Stimulated activated naive CD8-positive, alpha-beta T cell treated with anti-CD3 and anti-CD28 coated beads, Interleukin-15, amount 100 ng/mL, for 72 hours (primary cell): ENCODE measurements around the gene RBPJ.
"Not testable (repeated sequence)": the region's sequence is repeated elsewhere in the genome, so short reads cannot be mapped to it uniquely, and the experiment has no call there.

Experiments used
- ATAC-seq: fragments of 150-1000 bp; cut with Tn5 transposase; 2 replicates; pipeline ENCODE4 v1.10.0; 2021; ENCODE audit warnings: mild to moderate bottlenecking, moderate library complexity
- DNase-seq, 2 donors: peaks; one replicate each; pipeline ENCODE4 v3.0.0; 2021 to 2022
- H3K27ac Mint-ChIP-seq, 2 donors: one replicate each; pipeline ENCODE4 v1.8.0; 2022; ENCODE audit warnings: mild to moderate bottlenecking in 2 of 2, mixed read lengths in 2 of 2, moderate library complexity in 2 of 2
- H3K27me3 Mint-ChIP-seq: one replicate; pipeline ENCODE4 v1.8.0; 2022; ENCODE audit warnings: mixed read lengths
- H3K4me1 Mint-ChIP-seq: one replicate; pipeline ENCODE4 v1.8.0; 2022; ENCODE audit warnings: mild to moderate bottlenecking, mixed read lengths
- H3K4me3 Mint-ChIP-seq, 2 donors: one replicate each; pipeline ENCODE4 v1.8.0; 2022; ENCODE audit warnings: mild to moderate bottlenecking in 2 of 2, mixed read lengths in 2 of 2, moderate library complexity in 1 of 2
- H3K9me3 Mint-ChIP-seq, 2 donors: one replicate each; pipeline ENCODE4 v1.8.0; 2022; ENCODE audit warnings: mixed read lengths in 2 of 2

Gene RBPJ

DNA sequence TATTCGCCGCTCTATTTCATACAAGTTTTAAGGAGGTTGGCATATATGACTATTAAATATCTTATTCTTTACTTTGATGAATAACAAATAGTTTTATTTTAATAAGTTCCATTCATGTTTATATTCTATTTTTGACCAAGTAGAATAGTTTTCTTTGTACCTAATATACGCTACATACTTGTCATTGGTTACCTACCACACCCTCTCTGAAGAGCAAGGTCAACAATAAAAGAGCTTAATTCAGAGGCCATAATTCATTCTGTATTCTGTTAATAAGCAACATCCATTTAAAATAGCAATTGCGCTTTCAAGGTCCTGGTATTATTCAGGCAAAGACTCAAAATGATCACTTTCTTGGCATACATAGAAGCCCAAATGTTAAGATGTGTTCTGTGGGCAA, 24.3 kb upstream of the RBPJ start:
- peaks cover 13% of the 10 kb centered on the region for H3K27me3 Mint-ChIP-seq
- H3K4me1 Mint-ChIP-seq, result peaks cover 20% of the 10 kb centered on the region
- no peak overlapping the region for H3K27ac Mint-ChIP-seq
- H3K9me3 Mint-ChIP-seq, result no peaks in the 10 kb centered on the region
- DNase-seq, result no peak
- no peak overlapping the region for H3K4me3 Mint-ChIP-seq
- no peak for ATAC-seq

DNA sequence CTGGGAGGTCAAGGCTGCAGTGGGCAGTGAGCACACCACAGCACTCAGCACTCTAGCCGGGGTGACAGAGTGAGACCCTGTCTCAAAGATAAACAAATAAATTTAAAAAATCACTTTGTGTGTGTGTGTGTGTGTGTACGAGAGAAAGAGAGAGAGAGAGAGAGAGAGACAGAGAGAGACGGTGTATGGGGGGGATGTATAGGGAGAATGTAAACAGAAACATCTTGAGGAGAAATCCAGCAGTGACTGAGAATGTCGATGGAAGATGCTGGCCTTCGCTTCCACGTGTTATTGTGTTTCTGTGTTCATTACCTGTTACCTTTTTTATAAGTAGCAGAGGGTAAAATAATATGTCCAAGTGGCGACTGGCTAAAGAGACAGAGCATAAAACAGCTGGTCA, 23.6 kb upstream of the RBPJ start:
- peaks cover 20% of the 10 kb centered on the region for H3K4me1 Mint-ChIP-seq
- ATAC-seq, result no peak
- H3K9me3 Mint-ChIP-seq, result no peaks in the 10 kb centered on the region
- no peak overlapping the region for H3K4me3 Mint-ChIP-seq
- no peak for DNase-seq
- H3K27me3 Mint-ChIP-seq, result peaks cover 13% of the 10 kb centered on the region
- H3K27ac Mint-ChIP-seq, result peak overlapping the region in 1 of 2 donors; percentile 19

DNA sequence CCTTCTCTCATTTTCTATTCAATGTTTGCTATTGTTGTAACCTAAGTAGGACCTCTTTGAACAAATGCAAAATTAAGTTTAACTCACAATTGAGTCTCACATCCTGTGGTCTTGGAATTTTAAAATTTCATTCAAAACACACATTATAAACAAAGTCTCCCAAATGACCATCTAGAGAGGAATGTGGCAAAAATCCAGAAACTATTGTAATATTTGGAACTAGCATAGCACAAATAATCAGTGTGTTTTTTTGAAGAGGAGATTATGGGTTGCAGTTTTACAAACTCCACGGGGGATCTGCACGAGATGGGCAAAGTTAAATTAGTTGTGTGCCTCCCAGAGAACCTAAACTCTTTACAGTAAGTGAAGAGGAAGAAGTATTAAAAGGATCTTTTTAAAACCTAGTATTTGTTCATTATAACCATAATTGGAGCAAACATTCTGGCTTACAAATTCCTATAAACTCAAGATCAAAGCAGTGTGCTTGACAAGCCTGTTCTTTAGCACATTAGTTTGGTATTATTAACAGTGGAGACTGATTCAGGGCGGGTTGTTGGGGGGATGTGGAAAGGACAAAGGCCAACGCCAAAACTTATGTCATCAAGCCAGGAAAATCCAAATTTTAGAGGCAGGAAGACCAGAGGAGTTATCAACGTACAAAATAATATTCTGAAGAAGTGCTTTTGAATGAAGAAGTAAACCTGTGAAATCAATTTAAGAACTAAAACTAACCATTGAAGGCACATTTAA, 22.4 kb upstream of the RBPJ start:
- ATAC-seq (no peak), DNase-seq (no peak)
- Mint-ChIP-seq H3K9me3 (no peaks in the 10 kb centered on the region), H3K27ac (no peak overlapping the region), H3K4me3 (peak overlapping the region in 1 of 2 donors; percentile 18), H3K4me1 (peaks cover 20% of the 10 kb centered on the region), H3K27me3 (peaks cover 13% of the 10 kb centered on the region)

DNA sequence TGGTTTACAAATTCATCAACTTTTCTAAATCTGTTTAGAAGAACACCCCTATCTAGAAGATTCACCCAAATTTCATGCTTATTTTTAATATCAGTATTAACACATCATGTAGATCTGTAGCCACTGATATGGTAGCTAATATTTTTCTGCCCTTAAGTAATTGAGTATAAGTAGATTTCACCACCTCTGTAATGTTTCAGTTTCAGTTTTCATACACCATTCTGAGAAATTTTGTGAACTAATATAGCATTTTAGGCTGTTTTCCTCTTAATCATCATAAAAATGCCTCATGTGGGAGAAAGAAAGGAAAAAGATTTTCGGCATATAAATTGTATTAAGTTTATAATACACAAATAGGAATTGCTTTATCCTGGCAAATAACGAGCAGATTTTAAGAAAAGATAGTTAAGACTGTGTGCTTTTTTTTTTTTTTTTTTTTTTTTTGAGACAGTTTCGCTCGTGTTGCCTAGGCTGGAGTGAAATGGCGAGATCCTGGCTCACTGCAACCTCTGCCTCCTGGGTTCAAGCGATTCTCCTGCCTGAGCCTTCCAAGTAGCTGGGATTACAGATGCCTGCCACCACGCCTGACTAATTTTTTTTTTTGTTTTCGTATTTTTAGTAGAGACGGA, 21.4 kb upstream of the RBPJ start:
- H3K27me3 Mint-ChIP-seq, result peaks cover 8% of the 10 kb centered on the region
- peaks cover 20% of the 10 kb centered on the region for H3K4me1 Mint-ChIP-seq
- H3K27ac Mint-ChIP-seq, result peak overlapping the region in 1 of 2 donors; percentile 60
- peak overlapping the region; percentile 14 to 69 for H3K4me3 Mint-ChIP-seq
- ATAC-seq (peak; percentile 43), DNase-seq (no peak)
- no peaks in the 10 kb centered on the region for H3K9me3 Mint-ChIP-seq

DNA sequence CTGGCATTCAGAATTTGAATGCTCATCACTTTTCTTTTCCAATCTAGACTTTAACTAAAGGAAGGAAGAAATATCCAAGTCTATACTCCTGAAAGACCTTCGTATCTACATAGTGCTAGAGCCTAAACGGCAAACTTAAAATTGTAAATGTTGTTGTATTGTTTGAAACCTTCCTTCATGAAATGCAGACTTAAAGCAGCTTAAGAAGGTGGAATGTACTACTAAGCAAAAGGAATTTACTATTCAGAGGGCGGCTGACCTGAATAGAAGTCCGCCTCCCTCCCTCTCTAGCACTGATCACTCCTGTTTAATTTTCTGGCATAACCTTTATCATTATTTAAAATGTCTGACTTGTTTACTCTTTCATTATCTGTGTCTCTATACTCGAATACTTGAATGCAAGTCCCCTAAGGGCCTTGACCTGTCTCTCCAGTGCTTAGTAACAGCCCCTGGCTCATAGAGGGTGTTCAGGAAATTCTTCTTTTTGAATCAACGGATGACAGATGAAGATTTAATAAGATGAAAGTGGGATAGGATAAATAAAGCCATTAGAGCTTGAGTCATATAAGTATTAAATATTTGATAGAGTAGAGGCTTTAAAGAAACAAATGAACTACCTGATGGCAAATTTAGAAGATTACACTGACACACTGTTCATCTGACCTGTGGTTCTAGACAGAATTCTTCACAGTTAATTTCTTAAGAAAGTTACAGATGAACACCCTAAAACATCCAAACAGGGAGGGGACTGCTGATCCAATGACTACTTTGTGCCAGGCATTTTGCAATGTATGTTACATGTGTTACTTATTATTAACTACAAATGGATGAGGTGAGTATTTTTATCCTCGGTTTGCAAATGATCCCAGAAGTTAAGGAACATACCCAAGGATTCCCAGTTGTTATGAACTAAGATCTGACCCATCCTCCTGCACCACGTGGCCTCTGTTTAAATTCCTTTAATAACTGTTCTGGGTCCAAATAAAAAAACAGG, 20.2 kb upstream of the RBPJ start:
- peaks cover 25% of the 10 kb centered on the region for H3K4me1 Mint-ChIP-seq
- no peaks in the 10 kb centered on the region for H3K9me3 Mint-ChIP-seq
- no peak overlapping the region for H3K27ac Mint-ChIP-seq
- DNase-seq (no peak), ATAC-seq (no peak)
- no peaks in the 10 kb centered on the region for H3K27me3 Mint-ChIP-seq
- H3K4me3 Mint-ChIP-seq, result no peak overlapping the region

DNA sequence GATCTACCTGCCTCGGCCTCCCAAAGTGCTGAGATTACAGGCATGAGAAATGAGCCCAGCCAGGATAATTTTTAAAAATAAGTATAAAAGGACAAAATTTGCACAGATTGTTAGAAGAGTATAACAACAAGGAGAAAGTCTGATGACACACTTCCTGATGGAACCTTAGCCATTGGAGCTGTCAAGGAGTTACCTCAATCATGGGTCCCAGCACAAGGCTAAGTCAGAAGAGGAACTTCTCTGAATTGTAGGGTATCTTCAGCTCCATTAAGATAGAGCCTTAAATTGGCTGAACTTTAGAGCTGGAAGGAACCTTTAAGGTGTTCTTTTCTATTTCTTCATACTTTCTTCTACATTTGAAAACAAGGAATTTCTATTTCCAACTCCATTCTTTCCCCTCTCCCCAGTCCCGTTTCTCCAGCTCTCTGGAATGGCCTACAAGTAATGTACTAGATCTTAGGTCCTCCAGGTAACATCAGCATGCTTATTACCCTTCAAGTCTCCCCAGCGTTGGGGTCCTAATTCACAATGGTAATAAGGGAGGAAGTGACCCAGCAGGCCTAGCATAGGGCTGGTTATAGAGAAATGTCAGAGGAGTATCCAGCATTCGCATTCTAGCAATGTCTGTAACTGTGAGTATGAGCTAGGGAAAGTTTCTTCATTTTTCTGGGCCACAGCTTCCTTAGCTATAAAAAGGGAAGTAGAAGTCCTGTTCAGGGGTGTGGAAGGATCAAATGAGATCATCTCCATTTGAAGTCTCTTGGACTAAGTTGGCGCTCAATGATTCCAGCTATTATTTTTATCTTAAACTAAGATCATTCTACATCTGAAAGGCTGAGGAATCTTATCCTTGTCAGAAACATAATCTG, 18.5 kb upstream of the RBPJ start:
- DNase-seq, result no peak
- no peak overlapping the region for H3K27ac Mint-ChIP-seq

DNA sequence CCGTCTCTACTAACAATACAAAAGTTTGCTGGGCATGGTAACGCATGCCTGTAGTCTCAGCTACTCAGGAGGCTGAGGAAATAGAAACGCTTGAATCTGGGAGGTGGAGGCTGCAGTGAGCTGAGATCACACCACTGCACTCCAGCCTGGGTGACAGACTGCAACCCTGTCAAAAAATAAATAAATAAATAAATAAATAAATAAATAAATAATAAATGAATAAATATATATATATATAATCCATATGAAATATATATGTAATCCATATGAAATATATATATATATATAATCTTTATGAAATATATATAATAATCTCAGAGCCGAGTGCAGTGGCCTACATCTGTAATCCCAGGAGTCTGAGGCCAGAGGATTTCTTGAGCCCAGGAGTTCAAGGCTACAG, 17.8 kb upstream of the RBPJ start:
- peaks cover 30% of the 10 kb centered on the region for H3K4me1 Mint-ChIP-seq
- H3K27ac Mint-ChIP-seq, result no peak overlapping the region
- no peak overlapping the region for H3K4me3 Mint-ChIP-seq
- ATAC-seq (no peak), DNase-seq (no peak)
- H3K27me3 Mint-ChIP-seq, result no peaks in the 10 kb centered on the region
- no peaks in the 10 kb centered on the region for H3K9me3 Mint-ChIP-seq

More for the DNA sequence above, 18.5 kb upstream of the RBPJ start:
- no peak overlapping the region for H3K4me3 Mint-ChIP-seq
- no peaks in the 10 kb centered on the region for H3K27me3 Mint-ChIP-seq
- H3K4me1 Mint-ChIP-seq, result peaks cover 26% of the 10 kb centered on the region
- ATAC-seq, result no peak
- H3K9me3 Mint-ChIP-seq, result no peaks in the 10 kb centered on the region

DNA sequence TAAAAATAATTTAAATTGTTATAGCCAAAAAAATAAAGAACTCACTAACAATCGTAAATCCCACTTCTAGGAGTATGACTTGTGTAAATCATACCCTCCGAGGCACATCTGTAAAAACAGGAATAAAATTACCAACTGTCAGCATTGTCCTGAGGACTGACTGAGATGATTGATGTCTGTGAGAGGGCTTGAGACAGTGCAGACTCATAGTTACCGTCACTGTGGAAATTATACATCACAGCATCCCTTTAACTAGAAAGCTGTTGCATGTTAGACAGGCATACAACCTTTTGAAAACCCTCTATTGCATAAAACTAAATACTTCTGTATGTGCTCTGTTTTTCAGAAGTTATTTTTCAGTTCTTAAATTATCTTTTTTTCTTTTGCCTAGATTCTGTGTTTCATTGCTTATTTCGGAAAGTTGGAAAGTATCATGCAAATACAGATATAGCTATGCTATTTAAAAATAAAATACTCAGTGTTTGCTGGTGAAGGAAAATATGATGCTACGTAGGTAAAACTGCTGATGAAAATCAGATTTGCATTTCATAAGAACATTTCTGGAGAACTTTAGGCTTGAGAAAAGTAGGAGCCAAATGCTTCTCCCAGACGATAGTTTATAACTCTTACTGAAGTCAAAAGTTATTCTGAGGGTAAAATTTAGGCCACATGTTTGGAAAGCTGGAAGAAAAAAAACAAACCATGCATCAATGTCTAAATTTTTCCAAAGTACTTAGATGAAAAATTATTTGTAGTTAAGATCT, 13.6 kb upstream of the RBPJ start:
- H3K27ac Mint-ChIP-seq, result no peak overlapping the region
- no peaks in the 10 kb centered on the region for H3K9me3 Mint-ChIP-seq
- H3K4me1 Mint-ChIP-seq, result peaks cover 18% of the 10 kb centered on the region
- DNase-seq (no peak), ATAC-seq (peak; percentile 64)
- no peak overlapping the region for H3K4me3 Mint-ChIP-seq
- H3K27me3 Mint-ChIP-seq, result no peaks in the 10 kb centered on the region

DNA sequence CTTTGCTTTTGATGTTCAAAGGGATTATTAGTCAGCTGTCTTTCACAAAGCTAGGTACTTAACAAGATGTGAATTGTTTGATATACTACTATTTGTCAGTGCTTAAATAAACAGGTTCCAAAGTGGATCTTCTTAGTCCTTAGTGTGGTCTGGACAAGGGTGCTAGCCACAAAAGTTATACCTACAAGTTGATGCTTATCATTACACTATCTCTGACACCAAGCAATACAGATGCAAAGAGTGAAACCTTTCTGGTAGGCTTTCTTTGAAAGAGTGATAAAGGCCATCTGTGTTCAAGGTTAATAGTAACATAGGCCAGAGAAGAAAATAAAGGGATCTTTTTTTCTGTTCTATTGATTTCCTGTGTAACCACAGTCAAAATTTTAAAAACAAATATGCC, 12.2 kb upstream of the RBPJ start:
- DNase-seq, result no peak
- peak; percentile 65 for ATAC-seq
- Mint-ChIP-seq H3K27me3 (no peaks in the 10 kb centered on the region), H3K4me3 (no peak overlapping the region), H3K4me1 (peaks cover 28% of the 10 kb centered on the region), H3K9me3 (no peaks in the 10 kb centered on the region), H3K27ac (no peak overlapping the region)

DNA sequence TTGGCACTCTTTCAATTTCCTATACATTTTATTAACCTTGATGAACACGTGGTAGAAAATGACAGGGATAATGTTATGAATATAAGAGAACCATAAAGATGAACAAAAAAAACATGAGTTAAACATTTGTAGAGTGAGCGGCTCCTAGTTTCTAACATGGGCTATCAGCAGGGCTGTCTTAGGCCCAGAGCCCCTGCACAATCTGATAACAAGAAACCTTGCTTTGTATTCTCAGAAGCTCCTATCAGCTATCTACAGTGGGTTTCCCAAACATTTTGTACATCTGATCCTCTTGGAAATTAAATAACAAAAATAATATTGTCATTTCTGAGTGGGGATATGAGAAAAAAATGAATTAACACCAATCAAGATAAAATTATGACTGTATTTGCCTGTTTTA, 10.6 kb upstream of the RBPJ start:
- H3K27me3 Mint-ChIP-seq, result no peaks in the 10 kb centered on the region
- H3K9me3 Mint-ChIP-seq, result peaks cover 3 to 12% of the 10 kb centered on the region in 2 donors
- no peak overlapping the region for H3K4me3 Mint-ChIP-seq
- peaks cover 23% of the 10 kb centered on the region for H3K4me1 Mint-ChIP-seq
- peak overlapping the region in 1 of 2 donors; percentile 26 for H3K27ac Mint-ChIP-seq
- no peak for ATAC-seq
- DNase-seq, result no peak

DNA sequence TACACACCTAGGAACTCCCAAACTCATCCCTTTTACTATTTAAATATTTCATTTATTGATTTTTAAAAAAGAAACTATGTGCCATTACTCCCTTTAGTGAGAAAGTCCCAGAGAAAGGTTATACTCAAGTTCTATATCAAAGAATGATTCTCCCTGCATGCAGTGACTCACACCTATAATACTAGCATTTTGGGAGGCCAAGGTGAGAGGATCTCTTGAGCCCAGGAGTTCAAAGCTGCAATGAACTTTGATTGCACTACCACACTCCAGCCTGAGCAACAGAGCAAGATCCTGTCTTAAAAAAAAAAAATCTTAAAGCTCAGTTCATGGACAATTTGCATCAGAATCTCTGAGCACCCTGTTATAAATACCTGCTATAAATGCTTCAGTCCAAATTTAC, 9.2 kb upstream of the RBPJ start:
- DNase-seq (no peak), ATAC-seq (no peak)
- Mint-ChIP-seq H3K27me3 (no peaks in the 10 kb centered on the region), H3K4me3 (peak overlapping the region in 1 of 2 donors; percentile 26), H3K9me3 (peaks cover 5 to 18% of the 10 kb centered on the region in 2 donors), H3K27ac (peak overlapping the region in 1 of 2 donors; percentile 19), H3K4me1 (peaks cover 23% of the 10 kb centered on the region)

DNA sequence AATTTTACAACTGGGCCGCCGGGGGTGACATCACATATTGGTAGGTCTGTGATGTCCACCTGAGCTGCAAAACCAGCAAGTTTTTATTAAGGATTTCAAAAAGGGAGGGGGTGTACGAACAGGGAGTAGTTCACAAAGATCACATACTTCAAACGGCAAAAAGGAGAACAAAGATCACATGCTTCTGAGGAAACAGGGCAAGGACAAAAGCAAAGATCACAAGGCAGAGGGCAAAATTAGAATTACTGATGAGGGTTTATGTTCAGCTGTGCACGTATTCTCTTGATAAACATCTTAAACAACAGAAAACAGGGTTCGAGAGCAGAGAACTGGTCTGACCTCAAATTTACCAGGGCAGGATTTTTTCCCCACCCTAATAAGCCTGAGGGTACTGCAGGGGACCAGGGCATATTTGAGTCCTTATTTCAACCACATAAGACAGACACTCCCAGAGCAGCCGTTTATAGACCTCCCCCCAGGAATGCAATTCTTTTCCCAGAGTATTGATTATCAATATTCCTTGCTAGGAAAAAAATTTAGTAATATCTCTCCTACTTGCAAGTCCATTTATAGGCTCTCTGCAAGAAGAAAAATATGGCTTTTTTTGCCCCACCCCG, 5.4 kb upstream of the RBPJ start:
- not testable (repeated sequence) for H3K27me3 Mint-ChIP-seq, ATAC-seq, H3K4me3 Mint-ChIP-seq, H3K27ac Mint-ChIP-seq
- DNase-seq, result peak in 1 of 2 donors; percentile 9
- H3K4me1 Mint-ChIP-seq, result peaks cover 38% of the 10 kb centered on the region
- peaks cover 19 to 34% of the 10 kb centered on the region in 2 donors for H3K9me3 Mint-ChIP-seq

DNA sequence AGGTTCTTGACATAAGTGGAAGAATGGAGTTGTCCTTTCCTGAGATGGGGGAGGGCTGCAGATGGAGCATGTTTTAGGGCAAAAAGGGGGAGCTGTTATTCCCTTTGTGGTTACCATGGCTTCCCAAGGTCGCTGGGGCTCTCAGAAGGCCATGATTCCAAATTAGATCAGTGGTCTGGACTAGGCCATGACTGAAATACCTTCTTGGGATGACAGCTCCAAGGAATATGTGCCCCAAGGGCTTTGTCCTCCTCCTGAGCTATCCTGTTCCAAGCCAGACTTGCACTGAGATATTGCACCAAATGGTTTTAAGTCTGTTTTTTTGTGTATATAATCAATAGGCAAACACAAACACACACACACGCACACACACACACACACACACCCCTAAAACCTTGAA, 3.0 kb upstream of the RBPJ start:
- Mint-ChIP-seq H3K9me3 (peaks cover 19 to 34% of the 10 kb centered on the region in 2 donors), H3K27me3 (no peaks in the 10 kb centered on the region), H3K4me3 (peak overlapping the region in 1 of 2 donors; percentile 99), H3K27ac (no peak overlapping the region), H3K4me1 (peaks cover 28% of the 10 kb centered on the region)
- DNase-seq (no peak), ATAC-seq (no peak)

DNA sequence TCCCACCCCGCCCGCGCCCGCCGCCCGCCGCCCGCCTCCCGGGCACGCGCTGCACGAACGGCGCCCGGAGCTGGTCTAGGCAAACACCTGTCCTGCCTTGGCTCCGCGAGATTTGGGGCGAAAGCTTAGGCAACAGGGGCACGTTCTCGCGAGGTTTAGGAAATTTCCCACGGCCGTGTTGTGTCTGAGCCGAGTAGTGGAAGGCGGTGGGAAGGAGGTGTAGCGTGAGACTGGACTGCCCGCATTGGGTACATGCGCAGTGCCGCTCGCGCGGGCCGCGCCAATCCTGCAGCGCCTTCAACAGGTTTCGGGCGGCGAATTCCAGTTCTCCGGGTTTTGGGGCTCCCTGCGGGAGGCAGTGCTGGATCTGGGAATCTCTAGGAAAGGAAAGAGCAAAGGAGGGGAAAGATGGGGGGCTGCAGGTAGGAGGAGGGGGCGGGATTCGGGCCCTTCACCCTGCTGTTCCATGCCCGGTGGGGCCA, 1.3 kb upstream of the RBPJ start:
- ATAC-seq (peak; percentile 81), DNase-seq (peak; percentile 98 to 99)
- Mint-ChIP-seq H3K9me3 (peaks cover 19 to 30% of the 10 kb centered on the region in 2 donors), H3K4me1 (peaks cover 39% of the 10 kb centered on the region), H3K4me3 (peak overlapping the region; percentile 99), H3K27me3 (no peaks in the 10 kb centered on the region), H3K27ac (peak overlapping the region; percentile 100)
